Ovary (tissue), 3 donors: ENCODE measurements around the gene RPL35A.

Source experiments
- CTCF ChIP-seq, 3 donors: fragments of 450-650 bp in 2 of 3; fragments of 200-600 bp in 1 of 3; IDR thresholded peaks; one replicate each; pipeline versions ENCODE4 v1.5.1 to v1.8.0; 2016 to 2022; ENCODE audit warnings: antibody characterized with exemption in 3 of 3, mild to moderate bottlenecking in 1 of 3
- POLR2A ChIP-seq: fragments of 450-650 bp; IDR thresholded peaks from one replicate; pipeline ENCODE4 v1.6.1; 2017; ENCODE audit warnings: antibody characterized with exemption, mild to moderate bottlenecking, moderate library complexity
- donor health status: DM: no; HTN: no; CAD: no.

- TF ChIP-seq POLR2A: no peak
- no peak for TF ChIP-seq CTCF (IDR thresholded peaks at IDR 0.05)
Measured at GRCh38 chr3:197960694-197961581, 10.9 kb downstream of the RPL35A start.
